SU-DHL-6 (cell line): ENCODE results near the gene MAGED1.

Experiments used
- CTCF ChIP-seq: fragments of 200-600 bp; sonication (generic); IDR thresholded peaks from one replicate; pipeline ENCODE4 v1.5.1; 2017; ENCODE audit warnings: antibody characterized with exemption, mild to moderate bottlenecking, low read length, moderate library complexity; ENCODE audit not compliant: insufficient read depth, poor library complexity, severe bottlenecking
- EZH2phosphoT487 ChIP-seq: fragments of 200-600 bp; sonication (generic), shearing (Covaris generic); conservative IDR thresholded peaks from 2 replicates; pipeline ENCODE4 v1.6.1; 2018; ENCODE audit warnings: mild to moderate bottlenecking, antibody characterized with exemption, low read length, moderate library complexity, mixed read lengths

GRCh38 chrX:51896626-51897025 is 3.2 kb downstream of the MAGED1 start:
- TF ChIP-seq CTCF (no peak), EZH2phosphoT487 (no peak)
